Type B pancreatic cell (in vitro differentiated cells): ENCODE measurements around the gene STYXL1. TPM values are rescaled to one million over a fixed set of nuclear protein-coding genes. Genes with fewer than 3 reads are reported as not detected.
"Not testable (repeated sequence)": the region's sequence is repeated elsewhere in the genome, so short reads cannot be mapped to it uniquely, and the experiment has no call there.

Experiments used
- DNase-seq: peaks from one replicate; pipeline ENCODE4 v3.0.0; 2021; ENCODE audit warnings: mixed read lengths; ENCODE audit not compliant: unreplicated experiment; ENCODE audit errors: extremely low spot score
- H3K27ac Mint-ChIP-seq: 2 replicates; pipeline ENCODE4 v1.8.0; 2021; ENCODE audit warnings: mild to moderate bottlenecking, mixed read lengths
- H3K27me3 Mint-ChIP-seq: 2 replicates; pipeline ENCODE4 v1.8.0; 2021; ENCODE audit warnings: mixed read lengths
- H3K36me3 Mint-ChIP-seq: 2 replicates; pipeline ENCODE4 v1.8.0; 2021; ENCODE audit warnings: mixed read lengths
- H3K4me1 Mint-ChIP-seq: one replicate; pipeline ENCODE4 v1.8.0; 2021; ENCODE audit warnings: mixed read lengths; ENCODE audit not compliant: unreplicated experiment
- H3K4me3 Mint-ChIP-seq: 2 replicates; pipeline ENCODE4 v1.8.0; 2021; ENCODE audit warnings: mild to moderate bottlenecking, mixed read lengths
- H3K9me3 Mint-ChIP-seq: 2 replicates; pipeline ENCODE4 v1.8.0; 2021; ENCODE audit warnings: mixed read lengths
- total RNA-seq: library from RNA; stranded (reverse); gene quantifications from 2 replicates; pipeline ENCODE4 v1.2.1, GENCODE V29; 2021; ENCODE audit warnings: low replicate concordance
- TF ChIP-seq, protein P1 (sequence below): fragments of 200-600 bp; sonication (generic); conservative IDR thresholded peaks from 2 replicates; pipeline ENCODE4 v1.5.0; 2021; ENCODE audit warnings: antibody characterized with exemption, mild to moderate bottlenecking

Gene STYXL1
- total RNA-seq, 1 donor from 2014 or later, result 45.9 TPM

DNA sequence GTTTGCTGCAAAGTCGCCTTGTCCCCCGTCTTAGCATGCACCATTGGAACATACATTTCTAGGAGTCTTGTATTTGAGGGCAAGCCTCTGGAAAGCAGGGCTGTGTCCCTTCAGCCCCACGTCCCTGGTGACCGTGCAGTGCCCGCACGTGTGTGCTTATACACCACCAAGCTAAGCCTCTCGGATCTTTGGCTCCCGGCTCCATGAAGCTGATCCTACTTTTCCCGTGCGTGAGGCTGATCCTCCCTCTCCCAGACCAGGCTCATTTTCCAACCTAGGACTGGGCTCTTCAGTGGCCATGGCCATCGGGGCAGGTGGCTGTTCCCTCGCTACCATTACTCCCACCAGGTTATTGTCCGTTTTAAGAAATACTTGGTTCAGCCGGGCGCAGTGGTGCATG lies 14.5 kb upstream of the STYXL1 start:
- H3K27me3 Mint-ChIP-seq, result no peaks in the 10 kb centered on the region
- no peaks in the 10 kb centered on the region for H3K4me1 Mint-ChIP-seq
- no peak for DNase-seq
- H3K9me3 Mint-ChIP-seq, result no peaks in the 10 kb centered on the region
- peaks cover 9% of the 10 kb centered on the region for H3K36me3 Mint-ChIP-seq
- H3K4me3 Mint-ChIP-seq, result no peak overlapping the region
- H3K27ac Mint-ChIP-seq, result no peak overlapping the region
- TF ChIP-seq, protein P1, sequence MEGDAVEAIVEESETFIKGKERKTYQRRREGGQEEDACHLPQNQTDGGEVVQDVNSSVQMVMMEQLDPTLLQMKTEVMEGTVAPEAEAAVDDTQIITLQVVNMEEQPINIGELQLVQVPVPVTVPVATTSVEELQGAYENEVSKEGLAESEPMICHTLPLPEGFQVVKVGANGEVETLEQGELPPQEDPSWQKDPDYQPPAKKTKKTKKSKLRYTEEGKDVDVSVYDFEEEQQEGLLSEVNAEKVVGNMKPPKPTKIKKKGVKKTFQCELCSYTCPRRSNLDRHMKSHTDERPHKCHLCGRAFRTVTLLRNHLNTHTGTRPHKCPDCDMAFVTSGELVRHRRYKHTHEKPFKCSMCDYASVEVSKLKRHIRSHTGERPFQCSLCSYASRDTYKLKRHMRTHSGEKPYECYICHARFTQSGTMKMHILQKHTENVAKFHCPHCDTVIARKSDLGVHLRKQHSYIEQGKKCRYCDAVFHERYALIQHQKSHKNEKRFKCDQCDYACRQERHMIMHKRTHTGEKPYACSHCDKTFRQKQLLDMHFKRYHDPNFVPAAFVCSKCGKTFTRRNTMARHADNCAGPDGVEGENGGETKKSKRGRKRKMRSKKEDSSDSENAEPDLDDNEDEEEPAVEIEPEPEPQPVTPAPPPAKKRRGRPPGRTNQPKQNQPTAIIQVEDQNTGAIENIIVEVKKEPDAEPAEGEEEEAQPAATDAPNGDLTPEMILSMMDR, result no peak

DNA sequence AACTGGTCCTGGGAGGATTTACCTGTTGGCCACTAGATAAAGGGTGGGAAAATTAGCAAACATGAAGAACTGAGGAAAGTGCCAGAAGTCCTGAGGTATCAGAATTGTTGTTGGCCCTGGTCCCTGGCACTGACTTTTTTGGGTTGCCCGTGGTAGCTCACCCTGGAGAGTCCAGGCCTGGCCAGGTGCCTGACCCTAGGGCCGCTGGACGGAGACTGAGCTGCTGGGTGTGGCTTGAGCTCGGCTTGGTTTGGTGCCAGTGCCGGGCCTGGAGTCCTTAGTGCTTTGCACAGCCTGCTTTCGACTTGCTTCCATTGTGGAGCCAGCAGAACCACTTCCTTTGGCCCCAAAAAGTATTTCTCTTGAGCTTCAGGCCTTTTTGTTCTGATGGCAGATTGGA lies 13.0 kb upstream of the STYXL1 start:
- no peak overlapping the region for H3K27ac Mint-ChIP-seq
- H3K27me3 Mint-ChIP-seq, result no peaks in the 10 kb centered on the region
- peaks cover 9% of the 10 kb centered on the region for H3K36me3 Mint-ChIP-seq
- H3K9me3 Mint-ChIP-seq, result no peaks in the 10 kb centered on the region
- TF ChIP-seq, protein P1, result no peak
- H3K4me1 Mint-ChIP-seq, result no peaks in the 10 kb centered on the region
- no peak overlapping the region for H3K4me3 Mint-ChIP-seq
- DNase-seq, result no peak

DNA sequence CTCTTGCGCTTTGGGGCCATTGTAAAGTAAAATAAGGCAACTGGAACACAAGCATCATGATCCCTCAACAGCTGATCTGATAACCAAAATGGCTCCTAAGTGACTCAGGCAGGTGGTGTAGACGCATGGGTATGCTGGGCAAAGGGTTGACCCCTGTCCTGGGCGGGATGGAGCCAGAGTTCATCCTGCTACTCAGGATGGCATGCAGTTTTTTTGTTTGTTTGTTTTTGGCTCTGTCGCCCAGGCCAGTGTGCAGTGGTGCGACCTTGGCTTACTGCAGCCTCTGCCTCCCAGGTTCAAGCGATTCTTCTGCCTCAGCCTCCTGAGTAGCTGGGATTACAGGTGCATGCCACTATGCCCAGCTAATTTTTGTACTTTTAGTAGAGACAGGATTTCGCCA lies 10.9 kb upstream of the STYXL1 start:
- H3K27ac Mint-ChIP-seq, H3K4me3 Mint-ChIP-seq, H3K4me1 Mint-ChIP-seq, DNase-seq, H3K9me3 Mint-ChIP-seq, H3K27me3 Mint-ChIP-seq, H3K36me3 Mint-ChIP-seq: not testable (repeated sequence)

DNA sequence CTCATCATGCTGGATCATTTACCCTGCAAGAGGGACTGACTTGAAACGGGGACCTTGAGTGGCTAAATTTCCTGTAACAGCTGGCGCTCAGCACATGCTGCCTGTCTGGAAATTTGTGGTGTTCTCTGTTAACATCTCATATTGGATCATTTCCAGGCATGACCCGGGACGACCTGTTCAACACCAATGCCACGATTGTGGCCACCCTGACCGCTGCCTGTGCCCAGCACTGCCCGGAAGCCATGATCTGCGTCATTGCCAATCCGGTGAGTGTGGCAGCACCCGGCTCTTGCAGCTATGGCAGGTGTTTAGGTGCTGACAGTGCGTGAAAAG lies 10.0 kb upstream of the STYXL1 start:
- H3K4me1 Mint-ChIP-seq, result peaks cover 4% of the 10 kb centered on the region
- no peaks in the 10 kb centered on the region for H3K27me3 Mint-ChIP-seq
- peak overlapping the region; percentile 63 for H3K27ac Mint-ChIP-seq
- H3K36me3 Mint-ChIP-seq, result peaks cover 6% of the 10 kb centered on the region
- DNase-seq, result no peak
- H3K9me3 Mint-ChIP-seq, result no peaks in the 10 kb centered on the region
- TF ChIP-seq, protein P1, result no peak
- H3K4me3 Mint-ChIP-seq, result no peak overlapping the region

DNA sequence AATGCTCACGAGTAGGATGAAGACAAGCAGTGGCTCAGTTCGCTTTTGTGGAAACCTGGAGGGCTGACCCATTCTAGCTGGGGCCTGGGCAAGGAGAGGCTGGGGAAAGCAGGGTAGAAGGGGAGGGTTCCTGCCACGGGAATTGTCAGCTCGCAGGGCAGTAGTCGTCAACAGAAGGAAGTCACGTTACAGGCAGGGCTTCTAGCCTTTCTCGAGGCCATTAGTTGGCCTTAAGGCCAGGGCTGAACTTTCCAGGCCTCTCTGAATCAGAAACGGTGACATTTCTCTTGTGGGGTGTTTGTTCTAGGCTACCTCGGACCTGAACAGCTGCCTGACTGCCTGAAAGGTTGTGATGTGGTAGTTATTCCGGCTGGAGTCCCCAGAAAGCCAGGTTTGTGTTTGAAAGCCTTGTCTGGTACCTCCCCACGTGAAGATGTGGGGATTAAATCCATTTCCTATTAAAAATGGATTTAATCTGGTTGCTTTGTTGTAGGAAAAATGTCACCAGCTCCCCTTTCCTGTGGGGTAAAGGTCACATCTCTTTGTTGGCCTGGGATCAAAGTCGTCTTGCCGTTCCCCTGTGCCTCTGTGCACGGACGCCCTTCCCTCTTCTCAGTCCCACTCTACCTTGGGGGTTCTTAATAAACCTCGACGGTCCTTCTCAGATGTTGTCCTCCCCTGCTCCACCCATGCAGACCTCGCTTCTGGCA lies 9.5 kb upstream of the STYXL1 start:
- H3K27ac Mint-ChIP-seq, result peak overlapping the region; percentile 63

DNA sequence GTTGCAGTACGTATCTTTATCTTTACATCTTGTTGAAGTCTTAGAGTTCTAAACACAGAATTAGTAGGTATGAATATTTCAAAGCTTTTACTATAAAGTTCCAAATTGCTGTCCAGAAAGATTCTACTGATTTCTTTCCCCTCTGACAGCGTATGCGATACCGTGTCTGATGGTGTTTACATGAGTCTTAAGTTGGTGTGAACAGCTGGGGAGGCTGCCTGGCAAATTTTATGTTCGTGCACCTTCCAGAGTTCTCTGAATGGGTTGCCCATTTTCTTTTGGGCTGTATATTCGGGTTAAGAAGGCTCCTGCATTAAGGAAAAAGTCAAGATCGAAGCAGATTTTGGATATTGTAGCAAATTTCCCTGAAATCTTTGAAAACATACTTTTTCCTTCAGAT lies 8.4 kb upstream of the STYXL1 start:
- peaks cover 4% of the 10 kb centered on the region for H3K36me3 Mint-ChIP-seq

More for the DNA sequence above, 9.5 kb upstream of the STYXL1 start:
- Mint-ChIP-seq H3K36me3 (peaks cover 5% of the 10 kb centered on the region), H3K4me3 (no peak overlapping the region), H3K9me3 (no peaks in the 10 kb centered on the region), H3K4me1 (peaks cover 5% of the 10 kb centered on the region), H3K27me3 (no peaks in the 10 kb centered on the region)
- TF ChIP-seq, protein P1, result no peak
- DNase-seq, result no peak

More for the DNA sequence above, 8.4 kb upstream of the STYXL1 start:
- Mint-ChIP-seq H3K27ac (no peak overlapping the region), H3K9me3 (no peaks in the 10 kb centered on the region), H3K4me3 (no peak overlapping the region), H3K4me1 (peaks cover 12% of the 10 kb centered on the region), H3K27me3 (no peaks in the 10 kb centered on the region)
- TF ChIP-seq, protein P1, result no peak
- no peak for DNase-seq
